Left renal pelvis (tissue), 4 donors: Measurements from ENCODE around the gene MED13L. TPM values are rescaled to one million over a fixed set of nuclear protein-coding genes. Genes with fewer than 3 reads are reported as not detected.
"Not testable (repeated sequence)": the region's sequence is repeated elsewhere in the genome, so short reads cannot be mapped to it uniquely, and the experiment has no call there.

Experiments used
- DNase-seq, 4 donors: peaks; one replicate each; pipeline ENCODE4 v3.0.0-alpha.2; 2013; ENCODE audit warnings: low read depth in 4 of 4, low spot score in 3 of 4
- polyA plus RNA-seq, 4 donors: library from polyadenylated mRNA; unstranded; fragments of 120-200 nt; gene quantifications; one replicate each; pipeline ENCODE4 v1.2.1, GENCODE V29; 2013; ENCODE audit not compliant: insufficient read length in 4 of 4

MED13L gene
- polyA plus RNA-seq, 4 donors, result 75.8 to 90.8 (median 87.4) TPM

GRCh38 chr12:116304621-116305020 lies 27.1 kb upstream of the MED13L start:
- no peak for DNase-seq

DNA sequence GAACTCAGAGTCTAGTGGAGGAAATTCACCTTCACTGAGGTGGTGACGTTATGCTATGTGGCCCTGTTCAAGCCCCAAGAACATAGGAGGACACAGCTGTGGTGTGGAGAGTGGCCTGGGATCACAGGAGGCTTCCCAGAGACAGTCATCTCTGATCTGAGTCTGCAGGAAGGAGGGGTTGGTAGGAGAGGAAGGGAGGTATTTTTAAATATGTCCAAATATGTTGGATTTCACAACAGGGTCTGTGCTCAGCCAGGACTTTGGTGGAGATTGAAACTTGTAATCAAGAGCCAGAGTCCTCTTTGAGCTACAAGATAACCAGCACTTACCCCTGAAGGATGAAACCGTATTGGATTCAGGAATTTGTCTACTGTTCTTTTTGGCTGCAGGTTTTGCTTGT lies 26.4 kb upstream of the MED13L start:
- DNase-seq, result no peak

- no peak for DNase-seq
Measured at GRCh38 chr12:116303066-116303465, 25.6 kb upstream of the MED13L start.

GRCh38 chr12:116302166-116303058 lies 24.9 kb upstream of the MED13L start:
- no peak for DNase-seq

DNA sequence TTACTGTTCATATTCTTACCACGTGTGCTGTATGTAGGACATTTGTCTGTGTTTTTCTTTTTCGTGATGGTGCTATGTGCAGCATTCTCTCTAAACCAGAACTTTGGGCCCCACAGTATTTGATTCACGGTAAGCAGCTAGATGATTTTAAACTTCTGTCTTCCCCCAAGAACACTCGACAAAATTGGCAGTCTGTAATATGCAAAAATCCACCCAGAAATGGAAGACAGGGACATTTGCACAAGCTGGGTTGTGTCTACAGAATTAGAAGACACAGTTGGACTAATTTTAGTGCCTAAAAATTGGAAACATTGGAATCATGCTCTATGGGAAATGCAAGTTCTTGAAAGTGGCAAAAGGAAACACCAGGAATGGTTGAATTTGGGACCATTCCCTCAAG lies 24.1 kb upstream of the MED13L start:
- DNase-seq, result no peak

- DNase-seq, result no peak
Measured at GRCh38 chr12:116299665-116300328, 22.3 kb upstream of the MED13L start.

- no peak for DNase-seq
Measured at GRCh38 chr12:116299064-116299463, 21.6 kb upstream of the MED13L start.

DNA sequence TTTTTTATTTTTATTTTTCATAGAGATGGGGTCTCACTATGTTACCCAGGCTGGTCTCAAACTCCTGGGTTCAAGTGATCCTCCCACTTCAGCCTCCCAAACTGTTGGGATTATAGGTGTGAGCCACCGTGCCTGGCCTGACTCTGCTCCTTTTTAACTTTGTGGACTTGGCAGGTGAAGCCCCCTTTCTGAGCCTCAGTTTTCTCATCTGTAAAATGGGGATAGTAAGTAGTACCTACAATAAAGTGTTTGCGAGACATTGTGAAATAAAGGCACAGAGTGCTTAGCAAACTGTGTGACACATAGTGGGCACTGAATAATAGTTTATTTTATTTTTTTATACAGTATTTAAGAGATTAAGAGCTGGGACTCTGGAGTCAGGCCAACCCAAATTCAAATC lies 21.1 kb upstream of the MED13L start:
- no peak for DNase-seq

DNA sequence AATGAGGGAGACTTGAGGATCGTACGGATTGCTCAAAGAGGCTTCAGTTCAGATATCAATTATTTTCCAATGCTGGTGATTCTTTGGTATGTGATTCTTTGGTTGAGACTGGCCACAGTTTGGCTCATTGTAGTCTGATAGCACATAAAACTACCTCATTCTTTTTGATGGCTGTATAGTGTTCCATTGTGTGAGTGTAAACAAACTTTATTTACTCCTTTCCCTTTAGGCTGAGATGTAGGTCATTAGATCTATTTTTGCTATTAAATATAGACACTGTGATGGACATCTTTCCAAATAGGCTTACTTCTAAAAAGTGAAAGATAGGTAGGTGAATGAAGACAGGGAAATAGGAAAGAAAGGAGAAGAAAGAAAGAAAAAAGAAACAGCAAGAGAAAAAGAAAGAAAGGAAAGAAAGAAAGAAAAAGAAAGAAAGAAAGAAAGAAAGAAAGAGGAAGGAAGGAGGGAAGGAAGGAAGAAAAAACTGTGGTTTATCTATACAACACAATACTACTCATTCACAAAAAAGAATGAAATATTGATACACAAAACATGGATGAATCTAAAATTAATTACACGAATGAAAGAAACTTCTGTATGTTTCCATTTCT lies 19.8 kb upstream of the MED13L start:
- no peak for DNase-seq

- no peak for DNase-seq
Measured at GRCh38 chr12:116295327-116296263, 18.1 kb upstream of the MED13L start.

GRCh38 chr12:116294454-116295165 lies 17.1 kb upstream of the MED13L start:
- no peak for DNase-seq

DNA sequence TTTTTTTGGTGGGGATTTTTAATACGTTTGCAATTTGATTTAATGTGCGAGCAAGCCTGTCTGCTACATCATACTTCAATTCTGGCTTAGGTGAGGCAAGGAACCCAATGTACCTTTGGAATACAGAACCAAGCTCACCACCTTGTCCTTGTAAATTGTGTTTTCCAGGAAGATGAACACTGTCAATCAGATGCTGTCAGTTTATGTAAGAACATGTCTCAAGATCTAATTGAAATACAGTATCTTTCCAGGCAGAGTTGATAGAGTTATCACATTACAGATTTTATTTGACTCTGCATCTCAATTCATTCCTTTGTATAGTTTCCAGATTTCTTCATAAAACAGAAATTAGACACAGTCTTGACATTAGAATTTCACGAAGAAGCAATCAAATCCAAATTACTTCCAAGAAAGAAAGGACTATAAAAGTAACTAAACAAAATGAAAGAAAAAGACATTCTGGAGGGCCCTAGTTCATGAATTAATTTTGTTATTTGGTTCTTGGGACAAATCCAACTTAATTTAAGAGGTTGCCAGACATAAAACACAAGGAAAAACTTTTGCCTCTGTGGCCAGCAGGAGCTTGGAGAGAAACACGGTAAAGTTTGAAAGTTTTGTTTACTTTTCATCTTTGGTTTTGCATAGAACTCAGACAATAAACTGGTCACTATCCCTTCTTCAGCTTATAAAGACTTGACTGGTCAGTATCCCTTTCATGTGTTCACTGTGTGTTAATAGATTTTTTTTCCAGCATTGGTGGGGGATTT lies 16.4 kb upstream of the MED13L start:
- DNase-seq, result no peak

DNA sequence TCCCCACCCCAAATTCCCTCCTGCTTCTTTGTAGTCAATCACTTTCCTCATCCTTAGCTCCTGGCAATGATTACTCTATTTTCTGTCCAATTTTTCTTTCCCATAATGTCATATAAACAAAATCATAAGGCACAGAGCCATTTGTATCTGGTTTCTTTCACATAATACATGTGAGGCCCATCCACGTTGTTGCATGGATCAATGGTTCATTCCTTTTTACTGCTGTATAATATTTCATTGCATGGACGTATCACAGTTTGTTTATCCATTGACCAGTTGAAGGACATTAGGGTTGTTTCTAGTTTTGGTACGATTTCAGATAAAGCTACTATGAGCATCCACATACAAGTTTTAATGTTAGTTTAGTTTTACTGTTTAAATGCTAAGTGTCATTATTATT lies 13.7 kb upstream of the MED13L start:
- no peak for DNase-seq

- DNase-seq, result no peak
Measured at GRCh38 chr12:116288735-116289134, 11.2 kb upstream of the MED13L start.

DNA sequence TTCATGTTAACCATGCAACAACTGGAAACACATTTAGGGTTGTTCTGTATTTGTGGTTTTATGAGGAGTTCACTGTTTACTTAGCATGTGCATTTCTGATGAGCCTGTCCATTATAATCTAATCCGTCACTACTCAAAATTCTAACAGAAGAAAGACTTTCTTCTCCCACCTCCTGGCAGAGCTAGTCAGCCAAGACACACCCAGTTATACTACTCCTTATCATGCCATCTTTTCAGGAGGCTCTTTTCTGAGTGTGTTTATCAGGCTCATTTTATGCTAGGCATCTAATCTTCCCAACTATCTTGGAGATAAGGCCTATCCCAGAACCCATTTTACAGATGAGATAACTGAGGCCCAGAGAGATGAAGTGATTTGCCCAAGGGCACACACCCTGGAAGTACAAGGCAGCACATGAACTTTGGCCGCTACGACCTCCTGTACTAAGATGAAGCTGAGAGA lies 10.4 kb upstream of the MED13L start:
- no peak for DNase-seq

GRCh38 chr12:116284396-116284795 lies 6.9 kb upstream of the MED13L start:
- no peak for DNase-seq

GRCh38 chr12:116283881-116284280 lies 6.4 kb upstream of the MED13L start:
- DNase-seq, result not testable (repeated sequence)

- no peak for DNase-seq
Measured at GRCh38 chr12:116282371-116283286, 5.1 kb upstream of the MED13L start.
